HEK293 (cell line): Measurements from ENCODE around the gene ERAS.
"Not testable (repeated sequence)": the region's sequence is repeated elsewhere in the genome, so short reads cannot be mapped to it uniquely, and the experiment has no call there.

Experiments
- ZFP69B ChIP-seq: fragments of 450-650 bp; formaldehyde crosslinking; IDR thresholded peaks from 2 replicates; pipeline ENCODE4 v1.5.1; 2016; ENCODE audit warnings: missing biosample characterization, missing genetic modification characterization
- ZNF221 ChIP-seq: fragments of 450-650 bp; formaldehyde crosslinking; IDR thresholded peaks from 2 replicates; pipeline ENCODE4 v1.5.1; 2017; ENCODE audit warnings: missing biosample characterization, missing genetic modification characterization, borderline replicate concordance
- ZNF530 ChIP-seq: fragments of 450-650 bp; formaldehyde crosslinking; IDR thresholded peaks from 2 replicates; pipeline ENCODE4 v1.5.1; 2016; ENCODE audit warnings: low read depth, missing biosample characterization, missing genetic modification characterization
- ZNF747 ChIP-seq: fragments of 450-650 bp; formaldehyde crosslinking; IDR thresholded peaks from 2 replicates; pipeline ENCODE4 v1.5.1; 2016; ENCODE audit warnings: missing biosample characterization, missing genetic modification characterization
- ZNF768 ChIP-seq: fragments of 450-650 bp; formaldehyde crosslinking; IDR thresholded peaks from 2 replicates; pipeline ENCODE4 v1.5.1; 2018; ENCODE audit warnings: missing biosample characterization, mild to moderate bottlenecking, missing genetic modification characterization
- TF ChIP-seq, protein P1 (sequence below): fragments of 450-650 bp; formaldehyde crosslinking; IDR thresholded peaks from 2 replicates; pipeline ENCODE4 v1.5.1; 2016; ENCODE audit warnings: missing biosample characterization, missing genetic modification characterization
- TF ChIP-seq, protein P2 (sequence below): fragments of 450-650 bp; formaldehyde crosslinking; IDR thresholded peaks from 2 replicates; pipeline ENCODE4 v1.5.1; 2016; ENCODE audit warnings: missing biosample characterization, missing genetic modification characterization
- TF ChIP-seq, protein P3 (sequence below): fragments of 450-650 bp; formaldehyde crosslinking; IDR thresholded peaks from 2 replicates; pipeline ENCODE4 v1.5.1; 2017; ENCODE audit warnings: missing biosample characterization, missing genetic modification characterization
- TF ChIP-seq, protein P4 (sequence below): fragments of 450-650 bp; formaldehyde crosslinking; IDR thresholded peaks from 2 replicates; pipeline ENCODE4 v1.5.1; 2016; ENCODE audit warnings: missing biosample characterization, missing genetic modification characterization, low read depth
- TF ChIP-seq, protein P5 (sequence below): fragments of 450-650 bp; formaldehyde crosslinking; IDR thresholded peaks from 2 replicates; pipeline ENCODE4 v1.5.1; 2016; ENCODE audit warnings: missing biosample characterization, missing genetic modification characterization

DNA sequence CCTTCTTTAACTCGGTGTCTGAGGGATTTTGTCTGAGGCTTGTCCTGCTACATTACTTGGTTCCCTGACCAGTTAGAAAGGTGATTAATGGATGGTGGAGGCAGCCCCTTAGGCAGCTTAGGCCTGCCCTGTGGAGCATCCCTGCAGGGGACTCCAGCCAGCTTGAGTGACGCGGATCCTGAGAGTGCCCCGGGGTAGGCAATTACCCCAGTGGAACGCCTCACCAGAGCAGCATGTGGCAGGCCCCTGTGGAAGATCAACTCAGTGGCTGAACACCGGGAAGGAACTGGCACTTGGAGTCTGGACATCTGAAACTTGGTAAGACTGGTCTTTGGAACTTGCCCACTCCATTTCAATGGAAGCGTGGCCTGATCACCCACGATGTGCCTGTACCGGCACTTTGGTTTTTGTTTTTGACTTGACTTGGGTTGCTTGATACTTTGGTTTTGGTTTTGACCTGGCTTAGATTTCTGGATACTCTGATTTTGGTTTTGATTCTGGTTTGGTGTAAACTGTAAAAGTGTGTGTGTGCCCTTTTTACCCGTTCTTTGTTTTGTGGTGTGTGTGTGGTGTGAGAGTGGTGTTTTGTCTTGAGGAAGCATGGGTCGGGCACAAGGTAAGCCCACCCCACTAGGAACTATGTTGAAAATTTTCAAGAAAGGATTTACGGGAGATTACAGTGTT is 27.9 kb downstream of the ERAS start:
- not testable (repeated sequence) for TF ChIP-seq ZFP69B (tag by site-specific recombination); ZNF221; ZNF768 (tag by site-specific recombination); ZNF747; ZNF530 (tag by site-specific recombination)
- TF ChIP-seq, protein P1, sequence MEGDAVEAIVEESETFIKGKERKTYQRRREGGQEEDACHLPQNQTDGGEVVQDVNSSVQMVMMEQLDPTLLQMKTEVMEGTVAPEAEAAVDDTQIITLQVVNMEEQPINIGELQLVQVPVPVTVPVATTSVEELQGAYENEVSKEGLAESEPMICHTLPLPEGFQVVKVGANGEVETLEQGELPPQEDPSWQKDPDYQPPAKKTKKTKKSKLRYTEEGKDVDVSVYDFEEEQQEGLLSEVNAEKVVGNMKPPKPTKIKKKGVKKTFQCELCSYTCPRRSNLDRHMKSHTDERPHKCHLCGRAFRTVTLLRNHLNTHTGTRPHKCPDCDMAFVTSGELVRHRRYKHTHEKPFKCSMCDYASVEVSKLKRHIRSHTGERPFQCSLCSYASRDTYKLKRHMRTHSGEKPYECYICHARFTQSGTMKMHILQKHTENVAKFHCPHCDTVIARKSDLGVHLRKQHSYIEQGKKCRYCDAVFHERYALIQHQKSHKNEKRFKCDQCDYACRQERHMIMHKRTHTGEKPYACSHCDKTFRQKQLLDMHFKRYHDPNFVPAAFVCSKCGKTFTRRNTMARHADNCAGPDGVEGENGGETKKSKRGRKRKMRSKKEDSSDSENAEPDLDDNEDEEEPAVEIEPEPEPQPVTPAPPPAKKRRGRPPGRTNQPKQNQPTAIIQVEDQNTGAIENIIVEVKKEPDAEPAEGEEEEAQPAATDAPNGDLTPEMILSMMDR (tag by site-specific recombination) = not testable (repeated sequence)
- TF ChIP-seq, protein P2, sequence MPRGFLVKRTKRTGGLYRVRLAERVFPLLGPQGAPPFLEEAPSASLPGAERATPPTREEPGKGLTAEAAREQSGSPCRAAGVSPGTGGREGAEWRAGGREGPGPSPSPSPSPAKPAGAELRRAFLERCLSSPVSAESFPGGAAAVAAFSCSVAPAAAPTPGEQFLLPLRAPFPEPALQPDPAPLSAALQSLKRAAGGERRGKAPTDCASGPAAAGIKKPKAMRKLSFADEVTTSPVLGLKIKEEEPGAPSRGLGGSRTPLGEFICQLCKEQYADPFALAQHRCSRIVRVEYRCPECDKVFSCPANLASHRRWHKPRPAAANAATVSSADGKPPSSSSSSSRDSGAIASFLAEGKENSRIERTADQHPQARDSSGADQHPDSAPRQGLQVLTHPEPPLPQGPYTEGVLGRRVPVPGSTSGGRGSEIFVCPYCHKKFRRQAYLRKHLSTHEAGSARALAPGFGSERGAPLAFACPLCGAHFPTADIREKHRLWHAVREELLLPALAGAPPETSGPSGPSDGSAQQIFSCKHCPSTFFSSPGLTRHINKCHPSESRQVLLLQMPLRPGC (tag by site-specific recombination) = not testable (repeated sequence)
- TF ChIP-seq, protein P3, sequence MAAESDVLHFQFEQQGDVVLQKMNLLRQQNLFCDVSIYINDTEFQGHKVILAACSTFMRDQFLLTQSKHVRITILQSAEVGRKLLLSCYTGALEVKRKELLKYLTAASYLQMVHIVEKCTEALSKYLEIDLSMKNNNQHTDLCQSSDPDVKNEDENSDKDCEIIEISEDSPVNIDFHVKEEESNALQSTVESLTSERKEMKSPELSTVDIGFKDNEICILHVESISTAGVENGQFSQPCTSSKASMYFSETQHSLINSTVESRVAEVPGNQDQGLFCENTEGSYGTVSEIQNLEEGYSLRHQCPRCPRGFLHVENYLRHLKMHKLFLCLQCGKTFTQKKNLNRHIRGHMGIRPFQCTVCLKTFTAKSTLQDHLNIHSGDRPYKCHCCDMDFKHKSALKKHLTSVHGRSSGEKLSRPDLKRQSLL (tag by site-specific recombination) = not testable (repeated sequence)
- TF ChIP-seq, protein P4, sequence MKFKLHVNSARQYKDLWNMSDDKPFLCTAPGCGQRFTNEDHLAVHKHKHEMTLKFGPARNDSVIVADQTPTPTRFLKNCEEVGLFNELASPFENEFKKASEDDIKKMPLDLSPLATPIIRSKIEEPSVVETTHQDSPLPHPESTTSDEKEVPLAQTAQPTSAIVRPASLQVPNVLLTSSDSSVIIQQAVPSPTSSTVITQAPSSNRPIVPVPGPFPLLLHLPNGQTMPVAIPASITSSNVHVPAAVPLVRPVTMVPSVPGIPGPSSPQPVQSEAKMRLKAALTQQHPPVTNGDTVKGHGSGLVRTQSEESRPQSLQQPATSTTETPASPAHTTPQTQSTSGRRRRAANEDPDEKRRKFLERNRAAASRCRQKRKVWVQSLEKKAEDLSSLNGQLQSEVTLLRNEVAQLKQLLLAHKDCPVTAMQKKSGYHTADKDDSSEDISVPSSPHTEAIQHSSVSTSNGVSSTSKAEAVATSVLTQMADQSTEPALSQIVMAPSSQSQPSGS (tag by site-specific recombination) = not testable (repeated sequence)
- TF ChIP-seq, protein P5, sequence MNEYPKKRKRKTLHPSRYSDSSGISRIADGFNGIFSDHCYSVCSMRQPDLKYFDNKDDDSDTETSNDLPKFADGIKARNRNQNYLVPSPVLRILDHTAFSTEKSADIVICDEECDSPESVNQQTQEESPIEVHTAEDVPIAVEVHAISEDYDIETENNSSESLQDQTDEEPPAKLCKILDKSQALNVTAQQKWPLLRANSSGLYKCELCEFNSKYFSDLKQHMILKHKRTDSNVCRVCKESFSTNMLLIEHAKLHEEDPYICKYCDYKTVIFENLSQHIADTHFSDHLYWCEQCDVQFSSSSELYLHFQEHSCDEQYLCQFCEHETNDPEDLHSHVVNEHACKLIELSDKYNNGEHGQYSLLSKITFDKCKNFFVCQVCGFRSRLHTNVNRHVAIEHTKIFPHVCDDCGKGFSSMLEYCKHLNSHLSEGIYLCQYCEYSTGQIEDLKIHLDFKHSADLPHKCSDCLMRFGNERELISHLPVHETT (tag by site-specific recombination) = not testable (repeated sequence)
